ENCODE data around the gene ACCSL. TPM values are rescaled to one million over a fixed set of nuclear protein-coding genes. Genes with fewer than 3 reads are reported as not detected.

Gene ACCSL
- polyA plus RNA-seq, 4 donors, result 0.03 TPM; not detected in 3

- no peaks in the 10 kb centered on the region for H3K27me3 ChIP-seq (ENCODE audit: control insufficient read depth in 3 of 3, insufficient read depth in 3 of 3, low read length in 3 of 3)
- DNase-seq (no peak), FAIRE-seq (no peak)
- H3K4me1 ChIP-seq (ENCODE audit: control insufficient read depth in 3 of 3, insufficient read depth in 2 of 3, low read depth in 1 of 3, low read length in 2 of 3), result peaks cover 4 to 5% (median 5%) of the 10 kb centered on the region in 3 donors
- H3K9me3 ChIP-seq (ENCODE audit: control insufficient read depth in 2 of 2, insufficient read depth in 1 of 2, low read depth in 1 of 2, low read length in 1 of 2), result no peaks in the 10 kb centered on the region
- WGBS, 3 donors, result 79 to 96% (median 80%) methylated on average over 3 of the region's 3 CpGs
- H3K4me3 ChIP-seq (ENCODE audit: low read depth in 1 of 3, low read length in 3 of 3), result no peak overlapping the region
- no peak overlapping the region for H3K27ac ChIP-seq (ENCODE audit: low read depth in 1 of 3, low read length in 2 of 3)
- peaks cover 0 to 43% (median 0%) of the 10 kb centered on the region in 3 donors for H3K36me3 ChIP-seq (ENCODE audit: control insufficient read depth in 3 of 3, insufficient read depth in 2 of 3, low read depth in 1 of 3, low read length in 3 of 3)
Measured at GRCh38 chr11:44071157-44071556, 23.4 kb downstream of the ACCSL start.

- FAIRE-seq (no peak), DNase-seq (no peak)
- H3K4me3 ChIP-seq (ENCODE audit: low read depth in 1 of 3, low read length in 3 of 3), result no peak overlapping the region
- H3K4me1 ChIP-seq (ENCODE audit: control insufficient read depth in 3 of 3, insufficient read depth in 2 of 3, low read depth in 1 of 3, low read length in 2 of 3), result no peaks in the 10 kb centered on the region
- no peaks in the 10 kb centered on the region for H3K9me3 ChIP-seq (ENCODE audit: control insufficient read depth in 2 of 2, insufficient read depth in 1 of 2, low read depth in 1 of 2, low read length in 1 of 2)
- H3K27ac ChIP-seq (ENCODE audit: low read depth in 1 of 3, low read length in 2 of 3), result no peak overlapping the region
- no peaks in the 10 kb centered on the region for H3K27me3 ChIP-seq (ENCODE audit: control insufficient read depth in 3 of 3, insufficient read depth in 3 of 3, low read length in 3 of 3)
- WGBS, 3 donors, result 94 to 95% (median 94%) methylated on average over 8 of the region's 8 CpGs
- peaks cover 0 to 52% (median 0%) of the 10 kb centered on the region in 3 donors for H3K36me3 ChIP-seq (ENCODE audit: control insufficient read depth in 3 of 3, insufficient read depth in 2 of 3, low read depth in 1 of 3, low read length in 3 of 3)
Measured at GRCh38 chr11:44072757-44073658, 25.2 kb downstream of the ACCSL start.

- 92 to 96% (median 94%) methylated on average over 5 of the region's 5 CpGs for WGBS, 3 donors
- H3K4me1 ChIP-seq (ENCODE audit: control insufficient read depth in 3 of 3, insufficient read depth in 2 of 3, low read depth in 1 of 3, low read length in 2 of 3), result no peaks in the 10 kb centered on the region
- no peak for DNase-seq
- FAIRE-seq, result no peak
- H3K36me3 ChIP-seq (ENCODE audit: control insufficient read depth in 3 of 3, insufficient read depth in 2 of 3, low read depth in 1 of 3, low read length in 3 of 3), result peaks cover 0 to 52% (median 0%) of the 10 kb centered on the region in 3 donors
- no peak overlapping the region for H3K27ac ChIP-seq (ENCODE audit: low read depth in 1 of 3, low read length in 2 of 3)
- no peak overlapping the region for H3K4me3 ChIP-seq (ENCODE audit: low read depth in 1 of 3, low read length in 3 of 3)
- no peaks in the 10 kb centered on the region for H3K9me3 ChIP-seq (ENCODE audit: control insufficient read depth in 2 of 2, insufficient read depth in 1 of 2, low read depth in 1 of 2, low read length in 1 of 2)
- H3K27me3 ChIP-seq (ENCODE audit: control insufficient read depth in 3 of 3, insufficient read depth in 3 of 3, low read length in 3 of 3), result no peaks in the 10 kb centered on the region
Measured at GRCh38 chr11:44078794-44079193, 31.0 kb downstream of the ACCSL start.

GRCh38 chr11:44079376-44079775, 31.6 kb downstream of the ACCSL start:
- Histone ChIP-seq H3K9me3 (ENCODE audit: control insufficient read depth in 2 of 2, insufficient read depth in 1 of 2, low read depth in 1 of 2, low read length in 1 of 2) (no peaks in the 10 kb centered on the region), H3K36me3 (ENCODE audit: control insufficient read depth in 3 of 3, insufficient read depth in 2 of 3, low read depth in 1 of 3, low read length in 3 of 3) (peaks cover 0 to 50% (median 0%) of the 10 kb centered on the region in 3 donors), H3K4me1 (ENCODE audit: control insufficient read depth in 3 of 3, insufficient read depth in 2 of 3, low read depth in 1 of 3, low read length in 2 of 3) (no peaks in the 10 kb centered on the region), H3K27me3 (ENCODE audit: control insufficient read depth in 3 of 3, insufficient read depth in 3 of 3, low read length in 3 of 3) (no peaks in the 10 kb centered on the region), H3K27ac (ENCODE audit: low read depth in 1 of 3, low read length in 2 of 3) (no peak overlapping the region), H3K4me3 (ENCODE audit: low read depth in 1 of 3, low read length in 3 of 3) (no peak overlapping the region)
- FAIRE-seq (no peak), DNase-seq (no peak)
- WGBS, 3 donors, result 91 to 93% (median 92%) methylated on average over 6 of the region's 6 CpGs

GRCh38 chr11:44080951-44081350, 33.2 kb downstream of the ACCSL start:
- no peak for DNase-seq
- H3K4me3 ChIP-seq (ENCODE audit: low read depth in 1 of 3, low read length in 3 of 3), result no peak overlapping the region
- no peaks in the 10 kb centered on the region for H3K27me3 ChIP-seq (ENCODE audit: control insufficient read depth in 3 of 3, insufficient read depth in 3 of 3, low read length in 3 of 3)
- no peak for FAIRE-seq
- no peak overlapping the region for H3K27ac ChIP-seq (ENCODE audit: low read depth in 1 of 3, low read length in 2 of 3)
- peaks cover 0 to 3% of the 10 kb centered on the region in 2 donors for H3K9me3 ChIP-seq (ENCODE audit: control insufficient read depth in 2 of 2, insufficient read depth in 1 of 2, low read depth in 1 of 2, low read length in 1 of 2)
- WGBS, 3 donors, result 93 to 97% (median 93%) methylated on average over 9 of the region's 9 CpGs
- peaks cover 0 to 37% (median 0%) of the 10 kb centered on the region in 3 donors for H3K36me3 ChIP-seq (ENCODE audit: control insufficient read depth in 3 of 3, insufficient read depth in 2 of 3, low read depth in 1 of 3, low read length in 3 of 3)
- no peaks in the 10 kb centered on the region for H3K4me1 ChIP-seq (ENCODE audit: control insufficient read depth in 3 of 3, insufficient read depth in 2 of 3, low read depth in 1 of 3, low read length in 2 of 3)

GRCh38 chr11:44082645-44083044, 34.9 kb downstream of the ACCSL start:
- H3K9me3 ChIP-seq (ENCODE audit: control insufficient read depth in 2 of 2, insufficient read depth in 1 of 2, low read depth in 1 of 2, low read length in 1 of 2), result peaks cover 0 to 3% of the 10 kb centered on the region in 2 donors
- no peaks in the 10 kb centered on the region for H3K27me3 ChIP-seq (ENCODE audit: control insufficient read depth in 3 of 3, insufficient read depth in 3 of 3, low read length in 3 of 3)
- DNase-seq (no peak), FAIRE-seq (no peak)
- H3K27ac ChIP-seq (ENCODE audit: low read depth in 1 of 3, low read length in 2 of 3), result no peak overlapping the region
- no peaks in the 10 kb centered on the region for H3K4me1 ChIP-seq (ENCODE audit: control insufficient read depth in 3 of 3, insufficient read depth in 2 of 3, low read depth in 1 of 3, low read length in 2 of 3)
- 86 to 90% (median 87%) methylated on average over 4 of the region's 4 CpGs for WGBS, 3 donors
- H3K4me3 ChIP-seq (ENCODE audit: low read depth in 1 of 3, low read length in 3 of 3), result no peak overlapping the region
- peaks cover 0 to 30% (median 0%) of the 10 kb centered on the region in 3 donors for H3K36me3 ChIP-seq (ENCODE audit: control insufficient read depth in 3 of 3, insufficient read depth in 2 of 3, low read depth in 1 of 3, low read length in 3 of 3)

GRCh38 chr11:44083433-44083832, 35.7 kb downstream of the ACCSL start:
- Histone ChIP-seq H3K27ac (ENCODE audit: low read depth in 1 of 3, low read length in 2 of 3) (no peak overlapping the region), H3K27me3 (ENCODE audit: control insufficient read depth in 3 of 3, insufficient read depth in 3 of 3, low read length in 3 of 3) (no peaks in the 10 kb centered on the region), H3K4me3 (ENCODE audit: low read depth in 1 of 3, low read length in 3 of 3) (no peak overlapping the region), H3K4me1 (ENCODE audit: control insufficient read depth in 3 of 3, insufficient read depth in 2 of 3, low read depth in 1 of 3, low read length in 2 of 3) (no peaks in the 10 kb centered on the region), H3K9me3 (ENCODE audit: control insufficient read depth in 2 of 2, insufficient read depth in 1 of 2, low read depth in 1 of 2, low read length in 1 of 2) (peaks cover 0 to 3% of the 10 kb centered on the region in 2 donors), H3K36me3 (ENCODE audit: control insufficient read depth in 3 of 3, insufficient read depth in 2 of 3, low read depth in 1 of 3, low read length in 3 of 3) (peaks cover 0 to 27% (median 0%) of the 10 kb centered on the region in 3 donors)
- FAIRE-seq (no peak), DNase-seq (no peak)
- 92 to 93% (median 92%) methylated on average over 10 of the region's 10 CpGs for WGBS, 3 donors

GRCh38 chr11:44083906-44084305, 36.1 kb downstream of the ACCSL start:
- 81 to 91% (median 90%) methylated on average over 5 of the region's 5 CpGs for WGBS, 3 donors

More at GRCh38 chr11:44083906-44084305, 36.1 kb downstream of the ACCSL start:
- Histone ChIP-seq H3K36me3 (ENCODE audit: control insufficient read depth in 3 of 3, insufficient read depth in 2 of 3, low read depth in 1 of 3, low read length in 3 of 3) (peaks cover 0 to 24% (median 0%) of the 10 kb centered on the region in 3 donors), H3K9me3 (ENCODE audit: control insufficient read depth in 2 of 2, insufficient read depth in 1 of 2, low read depth in 1 of 2, low read length in 1 of 2) (peaks cover 0 to 3% of the 10 kb centered on the region in 2 donors), H3K27ac (ENCODE audit: low read depth in 1 of 3, low read length in 2 of 3) (no peak overlapping the region), H3K27me3 (ENCODE audit: control insufficient read depth in 3 of 3, insufficient read depth in 3 of 3, low read length in 3 of 3) (no peaks in the 10 kb centered on the region), H3K4me1 (ENCODE audit: control insufficient read depth in 3 of 3, insufficient read depth in 2 of 3, low read depth in 1 of 3, low read length in 2 of 3) (no peaks in the 10 kb centered on the region), H3K4me3 (ENCODE audit: low read depth in 1 of 3, low read length in 3 of 3) (no peak overlapping the region)
- no peak for DNase-seq
- no peak for FAIRE-seq

Measured in small intestine (tissue), 7 donors.